ENCODE data around the gene ZCCHC18.
"Not testable (repeated sequence)": the region's sequence is repeated elsewhere in the genome, so short reads cannot be mapped to it uniquely, and the experiment has no call there.

The ZCCHC18 gene

DNA sequence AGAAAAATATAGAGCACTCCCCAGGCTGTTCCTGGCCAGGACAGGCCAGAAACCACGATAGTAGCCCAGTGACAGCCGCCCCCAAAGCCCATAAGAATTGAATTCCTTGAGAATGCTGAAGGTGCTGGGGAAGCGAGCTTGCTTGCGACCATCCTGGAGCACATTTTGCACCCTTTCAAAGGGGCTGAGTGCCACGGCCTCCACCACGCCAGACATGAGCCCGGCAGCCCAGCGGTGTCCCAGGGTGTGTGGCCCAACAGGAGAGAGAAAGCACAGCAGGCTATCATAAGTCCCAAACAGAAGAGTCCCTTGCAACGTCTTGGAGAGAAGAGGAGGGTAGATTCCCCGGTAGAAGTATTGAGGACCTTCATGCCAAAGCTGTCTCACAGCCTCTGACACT lies 7.6 kb upstream of the ZCCHC18 start:
- Histone ChIP-seq H3K9ac (ENCODE audit: low read depth in 1 of 2, low read length in 2 of 2) (no peak overlapping the region), H3K36me3 (ENCODE audit: control insufficient read depth in 1 of 2, insufficient read depth in 2 of 2, low read length in 2 of 2) (no peaks in the 10 kb centered on the region), H3K27me3 (ENCODE audit: control insufficient read depth in 1 of 2, insufficient read depth in 2 of 2, low read length in 2 of 2) (no peaks in the 10 kb centered on the region), H3K4me1 (ENCODE audit: control insufficient read depth in 1 of 2, insufficient read depth in 2 of 2, low read length in 2 of 2) (no peaks in the 10 kb centered on the region), H3K27ac (ENCODE audit: low read depth, low read length) (no peak overlapping the region), H3K4me3 (ENCODE audit: low read depth in 1 of 2, low read length in 2 of 2) (no peak overlapping the region), H3K9me3 (ENCODE audit: control insufficient read depth in 1 of 2, low read length in 2 of 2) (no peaks in the 10 kb centered on the region)

DNA sequence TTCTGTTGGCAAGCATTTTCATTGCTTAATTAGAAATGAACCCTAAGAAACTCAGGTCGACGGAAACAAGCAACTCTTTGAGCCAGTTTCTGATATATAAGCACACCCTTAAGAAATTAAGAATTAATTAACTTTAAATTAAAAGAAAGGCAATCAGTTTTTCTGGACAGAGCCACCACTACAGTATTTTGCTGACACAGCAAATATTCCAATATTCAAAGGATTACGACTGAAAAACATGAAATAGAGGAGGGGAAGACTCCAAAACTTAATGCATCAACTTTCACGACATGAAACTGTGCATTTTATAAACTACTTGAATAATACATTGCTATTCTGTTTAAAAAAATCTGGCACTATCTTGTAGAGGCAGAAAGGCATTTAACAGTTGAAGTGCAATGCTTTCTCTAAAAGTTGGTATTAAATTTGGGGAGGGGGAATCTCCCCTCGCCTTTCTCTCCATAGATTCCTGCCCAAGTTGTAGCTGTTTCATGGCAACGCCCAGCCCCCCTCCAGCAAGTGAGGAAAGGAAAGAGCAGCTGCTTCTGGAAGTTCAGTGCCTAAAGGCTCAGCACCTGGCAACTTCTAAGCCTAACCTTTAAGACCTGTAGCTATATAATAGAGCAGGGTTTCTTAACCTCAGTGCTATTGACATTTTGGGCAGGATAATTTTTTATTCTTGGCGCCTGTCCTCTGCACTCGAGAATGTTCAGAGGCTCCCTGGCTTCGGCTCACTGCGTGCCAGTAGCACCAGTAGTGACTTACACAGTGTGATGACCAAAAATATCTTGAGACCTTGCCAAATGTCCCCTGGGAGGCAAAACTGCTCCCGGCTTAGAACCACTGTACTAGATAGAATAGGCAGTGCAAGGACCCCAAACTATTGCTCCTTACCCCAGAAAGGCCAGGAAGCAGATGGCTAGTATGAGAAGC lies 6.7 kb upstream of the ZCCHC18 start:
- Histone ChIP-seq H3K9me3 (ENCODE audit: control insufficient read depth in 1 of 2, low read length in 2 of 2) (no peaks in the 10 kb centered on the region), H3K4me3 (ENCODE audit: low read depth in 1 of 2, low read length in 2 of 2) (no peak overlapping the region), H3K9ac (ENCODE audit: low read depth in 1 of 2, low read length in 2 of 2) (no peak overlapping the region), H3K27ac (ENCODE audit: low read depth, low read length) (no peak overlapping the region), H3K27me3 (ENCODE audit: control insufficient read depth in 1 of 2, insufficient read depth in 2 of 2, low read length in 2 of 2) (no peaks in the 10 kb centered on the region), H3K36me3 (ENCODE audit: control insufficient read depth in 1 of 2, insufficient read depth in 2 of 2, low read length in 2 of 2) (no peaks in the 10 kb centered on the region), H3K4me1 (ENCODE audit: control insufficient read depth in 1 of 2, insufficient read depth in 2 of 2, low read length in 2 of 2) (no peaks in the 10 kb centered on the region)

DNA sequence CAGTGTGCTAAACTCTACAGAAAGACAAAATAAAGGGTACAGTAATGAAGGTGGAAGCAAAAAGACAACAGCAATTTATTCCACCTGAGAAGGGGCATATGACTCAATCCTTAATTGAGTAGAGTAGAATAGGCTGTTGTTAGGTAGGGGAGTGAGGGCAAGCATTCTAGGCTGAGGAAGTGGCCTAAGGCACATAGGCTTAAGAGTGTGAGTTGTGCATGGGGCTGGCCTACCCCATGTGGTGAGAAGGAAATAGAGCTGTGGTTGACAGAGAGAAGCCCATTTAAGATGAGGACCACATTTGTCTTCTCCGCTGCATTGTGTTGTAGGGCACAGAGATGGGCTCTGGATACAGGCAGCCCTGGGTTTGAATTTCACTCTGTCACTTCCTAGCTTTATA lies 3.4 kb upstream of the ZCCHC18 start:
- H3K27me3 ChIP-seq (ENCODE audit: control insufficient read depth in 1 of 2, insufficient read depth in 2 of 2, low read length in 2 of 2): peaks cover 0 to 9% of the 10 kb centered on the region in 2 donors
- no peak overlapping the region for H3K9ac ChIP-seq (ENCODE audit: low read depth in 1 of 2, low read length in 2 of 2)
- no peak overlapping the region for H3K27ac ChIP-seq (ENCODE audit: low read depth, low read length)
- H3K36me3 ChIP-seq (ENCODE audit: control insufficient read depth in 1 of 2, insufficient read depth in 2 of 2, low read length in 2 of 2): no peaks in the 10 kb centered on the region
- H3K4me3 ChIP-seq (ENCODE audit: low read depth in 1 of 2, low read length in 2 of 2): no peak overlapping the region
- no peaks in the 10 kb centered on the region for H3K4me1 ChIP-seq (ENCODE audit: control insufficient read depth in 1 of 2, insufficient read depth in 2 of 2, low read length in 2 of 2)
- no peaks in the 10 kb centered on the region for H3K9me3 ChIP-seq (ENCODE audit: control insufficient read depth in 1 of 2, low read length in 2 of 2)

DNA sequence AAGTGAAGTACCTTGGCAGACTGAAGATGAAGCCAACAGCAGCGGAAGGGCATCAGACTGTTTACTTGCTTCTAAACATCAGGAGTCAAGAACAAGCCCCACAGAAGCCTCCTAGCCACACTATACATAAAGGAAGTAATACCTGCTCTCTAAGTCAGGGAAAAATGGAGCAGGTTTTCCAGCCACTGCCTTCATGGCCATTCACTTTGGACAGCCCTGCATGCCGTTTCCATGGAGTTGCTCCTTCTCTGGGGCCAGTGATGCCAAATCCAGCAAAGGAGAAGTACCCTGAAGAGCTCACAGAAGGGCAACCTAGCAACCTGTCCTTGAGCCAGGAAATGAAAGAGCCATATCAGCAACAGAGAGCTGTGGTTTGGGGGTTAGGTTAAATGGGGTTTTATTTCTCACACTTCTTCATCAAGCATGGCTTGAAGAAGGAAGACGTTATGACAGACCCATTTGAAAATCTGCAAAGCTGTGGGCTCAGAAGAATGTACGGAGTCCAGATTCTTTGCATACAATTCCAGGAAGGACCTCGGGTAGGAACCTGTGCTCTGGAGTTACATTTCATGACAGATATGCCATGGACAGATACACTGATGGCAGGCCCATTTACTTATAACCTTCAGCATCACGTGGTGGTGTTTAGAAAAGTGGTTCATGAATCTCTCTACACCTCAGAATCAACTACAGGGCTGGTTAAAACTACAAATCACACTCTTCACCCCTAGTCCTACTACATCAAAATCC lies 1.7 kb upstream of the ZCCHC18 start:
- H3K4me3 ChIP-seq (ENCODE audit: low read depth in 1 of 2, low read length in 2 of 2); H3K36me3 ChIP-seq (ENCODE audit: control insufficient read depth in 1 of 2, insufficient read depth in 2 of 2, low read length in 2 of 2); H3K9ac ChIP-seq (ENCODE audit: low read depth in 1 of 2, low read length in 2 of 2); H3K27me3 ChIP-seq (ENCODE audit: control insufficient read depth in 1 of 2, insufficient read depth in 2 of 2, low read length in 2 of 2); H3K4me1 ChIP-seq (ENCODE audit: control insufficient read depth in 1 of 2, insufficient read depth in 2 of 2, low read length in 2 of 2); H3K9me3 ChIP-seq (ENCODE audit: control insufficient read depth in 1 of 2, low read length in 2 of 2); H3K27ac ChIP-seq (ENCODE audit: low read depth, low read length): not testable (repeated sequence)

DNA sequence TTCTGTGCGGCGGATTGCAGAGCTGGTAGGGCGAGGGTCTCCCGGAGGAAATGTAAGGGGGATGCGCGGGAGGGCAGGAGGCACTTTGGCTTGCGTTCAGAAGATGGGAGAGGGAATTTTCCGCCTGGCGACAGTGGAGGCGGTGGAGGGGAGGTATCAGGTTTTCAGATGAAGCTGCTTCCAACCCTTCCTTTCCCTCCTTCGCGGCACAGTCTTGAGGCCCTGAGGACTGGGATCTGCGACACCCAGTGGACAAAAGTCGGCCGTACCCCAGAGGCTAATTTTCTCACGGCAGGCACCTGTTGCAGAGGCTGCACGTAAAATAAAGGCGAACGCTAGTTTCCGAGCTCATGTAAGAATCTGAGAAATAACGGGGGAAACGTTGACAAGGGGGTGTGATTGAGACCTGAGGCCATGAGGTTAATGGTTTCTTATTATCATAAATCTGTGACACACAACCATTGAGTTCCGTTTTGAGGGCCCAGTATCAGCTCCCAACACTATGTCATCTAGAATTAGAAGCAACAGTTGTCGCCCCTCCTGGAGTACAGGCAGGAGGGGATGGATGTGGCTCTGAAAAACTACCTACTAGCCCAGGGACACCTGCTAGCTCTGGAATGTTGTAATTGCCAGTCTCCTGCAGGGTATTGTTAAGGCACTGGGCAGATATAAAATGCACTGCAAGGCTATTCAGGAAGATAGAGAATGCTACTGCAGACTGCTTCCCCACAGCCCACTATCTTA lies 1.1 kb downstream of the ZCCHC18 start:
- H3K9ac ChIP-seq (ENCODE audit: low read depth in 1 of 2, low read length in 2 of 2): peak overlapping the region in 1 of 2 donors; percentile 43
- H3K4me3 ChIP-seq (ENCODE audit: low read depth in 1 of 2, low read length in 2 of 2): peak overlapping the region in 1 of 2 donors; percentile 68

DNA sequence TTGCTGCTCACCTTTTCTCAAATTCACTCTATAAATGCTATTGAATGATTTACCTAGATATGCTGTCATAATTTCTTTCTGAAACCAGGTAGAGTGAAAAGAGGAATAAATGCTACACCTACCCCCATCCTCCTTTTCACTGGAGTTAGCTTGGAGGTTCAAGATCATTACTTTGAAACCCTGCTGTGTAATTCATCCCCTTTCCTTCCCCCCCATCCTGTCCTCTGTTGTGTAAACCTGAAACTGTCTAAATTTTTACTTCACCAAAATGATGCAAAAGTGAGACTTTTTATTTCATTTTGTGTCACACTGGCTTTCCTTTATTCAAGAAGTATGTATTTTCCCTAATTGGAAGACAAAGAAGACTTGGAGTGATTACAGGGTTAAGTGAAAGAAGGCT lies 5.4 kb downstream of the ZCCHC18 start:
- Histone ChIP-seq H3K9ac (ENCODE audit: low read depth in 1 of 2, low read length in 2 of 2) (no peak overlapping the region), H3K27ac (ENCODE audit: low read depth, low read length) (no peak overlapping the region), H3K4me1 (ENCODE audit: control insufficient read depth in 1 of 2, insufficient read depth in 2 of 2, low read length in 2 of 2) (no peaks in the 10 kb centered on the region), H3K9me3 (ENCODE audit: control insufficient read depth in 1 of 2, low read length in 2 of 2) (no peaks in the 10 kb centered on the region), H3K27me3 (ENCODE audit: control insufficient read depth in 1 of 2, insufficient read depth in 2 of 2, low read length in 2 of 2) (no peaks in the 10 kb centered on the region), H3K4me3 (ENCODE audit: low read depth in 1 of 2, low read length in 2 of 2) (no peak overlapping the region), H3K36me3 (ENCODE audit: control insufficient read depth in 1 of 2, insufficient read depth in 2 of 2, low read length in 2 of 2) (no peaks in the 10 kb centered on the region)

More for the DNA sequence above, 1.1 kb downstream of the ZCCHC18 start:
- Histone ChIP-seq H3K36me3 (ENCODE audit: control insufficient read depth in 1 of 2, insufficient read depth in 2 of 2, low read length in 2 of 2) (no peaks in the 10 kb centered on the region), H3K27ac (ENCODE audit: low read depth, low read length) (no peak overlapping the region), H3K9me3 (ENCODE audit: control insufficient read depth in 1 of 2, low read length in 2 of 2) (no peaks in the 10 kb centered on the region), H3K4me1 (ENCODE audit: control insufficient read depth in 1 of 2, insufficient read depth in 2 of 2, low read length in 2 of 2) (no peaks in the 10 kb centered on the region), H3K27me3 (ENCODE audit: control insufficient read depth in 1 of 2, insufficient read depth in 2 of 2, low read length in 2 of 2) (peaks cover 0 to 9% of the 10 kb centered on the region in 2 donors)

DNA sequence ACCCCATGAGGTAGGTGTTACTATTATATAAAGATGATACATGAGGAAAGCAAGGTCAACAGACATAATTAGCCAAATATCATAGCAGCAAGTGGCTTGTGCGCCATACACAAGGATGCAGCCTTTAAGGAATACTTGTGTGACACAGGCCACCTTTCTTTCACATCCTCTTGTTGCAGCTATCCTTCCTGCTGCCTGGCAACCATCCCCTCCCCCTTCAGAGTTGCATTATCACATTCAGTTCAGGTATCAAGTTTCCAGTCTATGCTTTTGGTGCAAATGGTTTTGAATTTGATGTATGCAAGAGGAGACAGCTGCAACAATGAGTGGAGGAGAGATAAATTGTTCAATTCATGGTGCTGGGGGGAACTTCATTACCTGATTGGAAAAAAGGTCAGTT lies 6.4 kb downstream of the ZCCHC18 start:
- H3K4me3 ChIP-seq (ENCODE audit: low read depth in 1 of 2, low read length in 2 of 2): no peak overlapping the region
- H3K9me3 ChIP-seq (ENCODE audit: control insufficient read depth in 1 of 2, low read length in 2 of 2): no peaks in the 10 kb centered on the region
- H3K9ac ChIP-seq (ENCODE audit: low read depth in 1 of 2, low read length in 2 of 2): no peak overlapping the region
- no peaks in the 10 kb centered on the region for H3K4me1 ChIP-seq (ENCODE audit: control insufficient read depth in 1 of 2, insufficient read depth in 2 of 2, low read length in 2 of 2)
- H3K36me3 ChIP-seq (ENCODE audit: control insufficient read depth in 1 of 2, insufficient read depth in 2 of 2, low read length in 2 of 2): no peaks in the 10 kb centered on the region
- H3K27me3 ChIP-seq (ENCODE audit: control insufficient read depth in 1 of 2, insufficient read depth in 2 of 2, low read length in 2 of 2): no peaks in the 10 kb centered on the region
- H3K27ac ChIP-seq (ENCODE audit: low read depth, low read length): no peak overlapping the region

DNA sequence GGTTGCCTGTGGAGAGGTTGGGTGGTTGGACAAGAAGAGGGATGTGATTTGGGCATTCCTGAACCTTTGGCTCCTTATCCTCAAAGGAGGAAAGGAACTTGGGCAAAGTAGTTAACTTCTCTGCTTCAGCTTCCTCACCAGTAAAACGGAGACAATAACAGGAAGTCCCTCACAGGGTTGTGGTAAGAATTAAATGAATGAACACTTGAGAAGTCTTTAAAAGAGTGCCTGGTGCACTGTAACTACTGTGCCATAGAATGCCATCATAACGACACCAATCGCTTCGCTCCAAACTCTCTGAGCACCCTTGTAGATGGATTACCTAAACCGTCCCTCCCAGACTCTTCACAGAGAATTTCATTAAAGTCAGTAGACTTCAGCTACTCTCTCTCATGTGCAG lies 10.5 kb downstream of the ZCCHC18 start:
- no peak overlapping the region for H3K9ac ChIP-seq (ENCODE audit: low read depth in 1 of 2, low read length in 2 of 2)
- H3K4me3 ChIP-seq (ENCODE audit: low read depth in 1 of 2, low read length in 2 of 2): no peak overlapping the region
- no peaks in the 10 kb centered on the region for H3K4me1 ChIP-seq (ENCODE audit: control insufficient read depth in 1 of 2, insufficient read depth in 2 of 2, low read length in 2 of 2)
- no peaks in the 10 kb centered on the region for H3K27me3 ChIP-seq (ENCODE audit: control insufficient read depth in 1 of 2, insufficient read depth in 2 of 2, low read length in 2 of 2)
- no peaks in the 10 kb centered on the region for H3K9me3 ChIP-seq (ENCODE audit: control insufficient read depth in 1 of 2, low read length in 2 of 2)
- H3K27ac ChIP-seq (ENCODE audit: low read depth, low read length): no peak overlapping the region
- H3K36me3 ChIP-seq (ENCODE audit: control insufficient read depth in 1 of 2, insufficient read depth in 2 of 2, low read length in 2 of 2): peaks cover 0 to 7% of the 10 kb centered on the region in 2 donors

DNA sequence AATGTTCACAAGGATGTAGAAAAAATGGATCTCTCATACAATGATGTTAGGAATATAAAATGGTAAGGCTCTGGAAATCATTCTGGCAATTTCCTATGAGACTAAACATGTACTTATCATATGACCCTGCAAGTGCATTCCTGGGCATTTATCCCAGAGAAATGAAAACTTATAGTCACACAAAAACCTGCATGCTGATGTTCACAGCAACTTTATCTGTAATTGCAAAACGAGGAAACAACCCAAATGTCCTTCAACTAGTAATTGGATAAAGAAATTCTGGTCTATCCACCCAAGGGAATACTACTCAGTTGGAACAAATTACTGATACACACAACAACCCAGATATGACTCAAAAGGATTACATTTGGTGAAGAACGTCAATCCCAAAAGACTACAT lies 14.5 kb downstream of the ZCCHC18 start:
- H3K4me1 ChIP-seq (ENCODE audit: control insufficient read depth in 1 of 2, insufficient read depth in 2 of 2, low read length in 2 of 2): no peaks in the 10 kb centered on the region
- H3K36me3 ChIP-seq (ENCODE audit: control insufficient read depth in 1 of 2, insufficient read depth in 2 of 2, low read length in 2 of 2): peaks cover 6 to 16% of the 10 kb centered on the region in 2 donors
- no peaks in the 10 kb centered on the region for H3K27me3 ChIP-seq (ENCODE audit: control insufficient read depth in 1 of 2, insufficient read depth in 2 of 2, low read length in 2 of 2)
- H3K9me3 ChIP-seq (ENCODE audit: control insufficient read depth in 1 of 2, low read length in 2 of 2): no peaks in the 10 kb centered on the region
- no peak overlapping the region for H3K27ac ChIP-seq (ENCODE audit: low read depth, low read length)
- no peak overlapping the region for H3K9ac ChIP-seq (ENCODE audit: low read depth in 1 of 2, low read length in 2 of 2)
- H3K4me3 ChIP-seq (ENCODE audit: low read depth in 1 of 2, low read length in 2 of 2): no peak overlapping the region

DNA sequence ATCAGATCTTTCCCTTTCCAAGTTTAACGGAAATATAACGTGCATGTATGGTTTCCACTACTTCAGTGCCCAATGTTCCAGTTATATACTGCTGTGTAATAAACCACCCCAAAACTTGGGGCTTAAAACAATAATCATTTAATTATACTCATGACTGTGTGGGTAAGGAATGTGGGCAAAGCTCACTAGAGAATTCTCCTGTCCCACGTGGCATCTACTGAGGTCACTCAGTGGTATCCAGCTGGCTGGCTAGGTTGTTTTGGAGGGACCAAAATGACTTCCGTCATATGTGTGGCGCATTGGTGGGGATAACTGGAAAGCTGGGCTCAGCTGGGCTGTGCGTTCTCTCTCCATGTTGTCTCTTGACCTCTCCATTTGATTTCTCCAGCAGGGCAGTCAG lies 18.5 kb downstream of the ZCCHC18 start:
- no peaks in the 10 kb centered on the region for H3K4me1 ChIP-seq (ENCODE audit: control insufficient read depth in 1 of 2, insufficient read depth in 2 of 2, low read length in 2 of 2)
- H3K27me3 ChIP-seq (ENCODE audit: control insufficient read depth in 1 of 2, insufficient read depth in 2 of 2, low read length in 2 of 2): no peaks in the 10 kb centered on the region
- no peaks in the 10 kb centered on the region for H3K9me3 ChIP-seq (ENCODE audit: control insufficient read depth in 1 of 2, low read length in 2 of 2)
- H3K4me3 ChIP-seq (ENCODE audit: low read depth in 1 of 2, low read length in 2 of 2): no peak overlapping the region
- H3K36me3 ChIP-seq (ENCODE audit: control insufficient read depth in 1 of 2, insufficient read depth in 2 of 2, low read length in 2 of 2): peaks cover 6 to 9% of the 10 kb centered on the region in 2 donors
- H3K27ac ChIP-seq (ENCODE audit: low read depth, low read length): no peak overlapping the region
- H3K9ac ChIP-seq (ENCODE audit: low read depth in 1 of 2, low read length in 2 of 2): no peak overlapping the region

All from duodenal mucosa (tissue), 2 donors.